ENCODE results near the gene MSRB1.
"Not testable (repeated sequence)": the region's sequence is repeated elsewhere in the genome, so short reads cannot be mapped to it uniquely, and the experiment has no call there.

MSRB1 gene

DNA sequence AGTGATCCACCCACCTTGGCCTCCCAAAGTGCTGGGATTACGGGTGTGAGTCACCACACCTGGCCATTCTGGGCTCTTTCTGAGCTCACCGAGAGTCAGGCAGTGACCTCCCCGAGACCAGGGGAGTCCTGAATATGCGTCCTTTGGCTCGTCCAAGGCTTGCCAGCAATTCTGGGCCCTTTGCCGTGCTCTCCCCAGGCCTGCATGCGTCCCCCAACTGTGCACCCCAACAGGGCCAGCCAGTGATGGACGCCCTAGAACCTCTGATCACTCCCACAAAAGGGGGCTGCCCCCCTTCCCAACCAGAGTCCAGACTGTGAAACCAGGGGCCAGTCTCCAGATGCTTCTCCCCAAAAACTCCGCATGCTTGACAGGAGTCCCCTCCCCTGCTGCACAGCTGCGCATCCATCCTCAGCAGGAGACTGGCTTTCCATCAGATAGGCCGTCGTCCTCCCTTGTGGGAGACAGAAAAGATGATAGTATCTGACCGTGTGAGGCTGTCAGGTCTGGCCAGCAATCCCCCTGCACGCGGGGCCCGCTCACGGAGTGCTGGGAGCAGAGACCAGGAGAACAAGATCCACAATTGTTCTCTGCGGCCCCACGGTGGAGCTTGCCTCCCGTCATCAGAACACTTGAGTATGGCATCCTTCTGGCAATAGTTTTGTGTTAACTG lies 40.3 kb downstream of the MSRB1 start:
- H3F3A ChIP-seq (ENCODE audit: control insufficient read depth, insufficient read depth): no peaks in the 10 kb centered on the region
- H3K4me2 ChIP-seq (ENCODE audit: low read length): no peak overlapping the region
- H3K4me3 ChIP-seq (ENCODE audit: low read length): no peak overlapping the region
- no peaks in the 10 kb centered on the region for H3K36me3 ChIP-seq (ENCODE audit: control insufficient read depth, low read length)
- no peak overlapping the region for H3K27ac ChIP-seq (ENCODE audit: low read depth, low read length)
- H3K4me1 ChIP-seq (ENCODE audit: control insufficient read depth, low read length): peaks cover 10% of the 10 kb centered on the region
- TF ChIP-seq, protein P1, sequence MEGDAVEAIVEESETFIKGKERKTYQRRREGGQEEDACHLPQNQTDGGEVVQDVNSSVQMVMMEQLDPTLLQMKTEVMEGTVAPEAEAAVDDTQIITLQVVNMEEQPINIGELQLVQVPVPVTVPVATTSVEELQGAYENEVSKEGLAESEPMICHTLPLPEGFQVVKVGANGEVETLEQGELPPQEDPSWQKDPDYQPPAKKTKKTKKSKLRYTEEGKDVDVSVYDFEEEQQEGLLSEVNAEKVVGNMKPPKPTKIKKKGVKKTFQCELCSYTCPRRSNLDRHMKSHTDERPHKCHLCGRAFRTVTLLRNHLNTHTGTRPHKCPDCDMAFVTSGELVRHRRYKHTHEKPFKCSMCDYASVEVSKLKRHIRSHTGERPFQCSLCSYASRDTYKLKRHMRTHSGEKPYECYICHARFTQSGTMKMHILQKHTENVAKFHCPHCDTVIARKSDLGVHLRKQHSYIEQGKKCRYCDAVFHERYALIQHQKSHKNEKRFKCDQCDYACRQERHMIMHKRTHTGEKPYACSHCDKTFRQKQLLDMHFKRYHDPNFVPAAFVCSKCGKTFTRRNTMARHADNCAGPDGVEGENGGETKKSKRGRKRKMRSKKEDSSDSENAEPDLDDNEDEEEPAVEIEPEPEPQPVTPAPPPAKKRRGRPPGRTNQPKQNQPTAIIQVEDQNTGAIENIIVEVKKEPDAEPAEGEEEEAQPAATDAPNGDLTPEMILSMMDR (IDR thresholded peaks at IDR 0.05; ENCODE audit: low read depth, low read length, poor library complexity, severe bottlenecking): no peak
- TF ChIP-seq EZH2phosphoT487 (IDR thresholded peaks at IDR 0.05; ENCODE audit: borderline replicate concordance, low read length): no peak
- no peaks in the 10 kb centered on the region for H3K9me3 ChIP-seq (ENCODE audit: control insufficient read depth, insufficient read depth, low read length)
- H3K9me2 ChIP-seq (replicated peaks; ENCODE audit: control insufficient read depth, low read length): no peaks in the 10 kb centered on the region
- H3K79me2 ChIP-seq (ENCODE audit: control insufficient read depth, low read length): no peaks in the 10 kb centered on the region
- no peaks in the 10 kb centered on the region for H3K27me3 ChIP-seq (ENCODE audit: control insufficient read depth, low read length)
- no peaks in the 10 kb centered on the region for H4K20me1 ChIP-seq (ENCODE audit: control insufficient read depth, insufficient read depth, low read depth, low read length)

DNA sequence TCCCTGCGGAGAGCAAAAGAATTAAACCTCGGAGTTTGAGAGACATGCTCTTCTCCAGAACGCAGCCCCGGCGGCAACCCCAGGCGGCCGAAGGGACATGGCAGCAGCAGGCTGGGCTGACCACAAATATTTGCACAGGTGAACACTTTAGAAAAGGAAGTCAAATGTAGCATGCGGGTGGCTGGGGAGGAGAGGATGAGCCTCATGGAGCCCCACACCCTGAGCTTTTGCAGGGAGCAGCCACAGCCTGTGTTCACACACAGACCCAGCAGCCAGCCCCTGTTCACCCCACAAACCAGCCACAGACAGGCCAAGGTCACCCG lies 42.6 kb downstream of the MSRB1 start:
- TF ChIP-seq EZH2phosphoT487 (IDR thresholded peaks at IDR 0.05; ENCODE audit: borderline replicate concordance, low read length): no peak
- TF ChIP-seq, protein P1 (IDR thresholded peaks at IDR 0.05; ENCODE audit: low read depth, low read length, poor library complexity, severe bottlenecking): no peak
- H3K4me1 ChIP-seq (ENCODE audit: control insufficient read depth, low read length): peaks cover 10% of the 10 kb centered on the region
- no peaks in the 10 kb centered on the region for H4K20me1 ChIP-seq (ENCODE audit: control insufficient read depth, insufficient read depth, low read depth, low read length)
- no peak overlapping the region for H3K4me2 ChIP-seq (ENCODE audit: low read length)
- H3K79me2 ChIP-seq (ENCODE audit: control insufficient read depth, low read length): no peaks in the 10 kb centered on the region
- H3K27me3 ChIP-seq (ENCODE audit: control insufficient read depth, low read length): no peaks in the 10 kb centered on the region
- H3K27ac ChIP-seq (ENCODE audit: low read depth, low read length): no peak overlapping the region
- no peaks in the 10 kb centered on the region for H3K36me3 ChIP-seq (ENCODE audit: control insufficient read depth, low read length)
- H3K4me3 ChIP-seq (ENCODE audit: low read length): no peak overlapping the region
- H3F3A ChIP-seq (ENCODE audit: control insufficient read depth, insufficient read depth): no peaks in the 10 kb centered on the region
- H3K9me2 ChIP-seq (replicated peaks; ENCODE audit: control insufficient read depth, low read length): no peaks in the 10 kb centered on the region
- H3K9me3 ChIP-seq (ENCODE audit: control insufficient read depth, insufficient read depth, low read length): no peaks in the 10 kb centered on the region

DNA sequence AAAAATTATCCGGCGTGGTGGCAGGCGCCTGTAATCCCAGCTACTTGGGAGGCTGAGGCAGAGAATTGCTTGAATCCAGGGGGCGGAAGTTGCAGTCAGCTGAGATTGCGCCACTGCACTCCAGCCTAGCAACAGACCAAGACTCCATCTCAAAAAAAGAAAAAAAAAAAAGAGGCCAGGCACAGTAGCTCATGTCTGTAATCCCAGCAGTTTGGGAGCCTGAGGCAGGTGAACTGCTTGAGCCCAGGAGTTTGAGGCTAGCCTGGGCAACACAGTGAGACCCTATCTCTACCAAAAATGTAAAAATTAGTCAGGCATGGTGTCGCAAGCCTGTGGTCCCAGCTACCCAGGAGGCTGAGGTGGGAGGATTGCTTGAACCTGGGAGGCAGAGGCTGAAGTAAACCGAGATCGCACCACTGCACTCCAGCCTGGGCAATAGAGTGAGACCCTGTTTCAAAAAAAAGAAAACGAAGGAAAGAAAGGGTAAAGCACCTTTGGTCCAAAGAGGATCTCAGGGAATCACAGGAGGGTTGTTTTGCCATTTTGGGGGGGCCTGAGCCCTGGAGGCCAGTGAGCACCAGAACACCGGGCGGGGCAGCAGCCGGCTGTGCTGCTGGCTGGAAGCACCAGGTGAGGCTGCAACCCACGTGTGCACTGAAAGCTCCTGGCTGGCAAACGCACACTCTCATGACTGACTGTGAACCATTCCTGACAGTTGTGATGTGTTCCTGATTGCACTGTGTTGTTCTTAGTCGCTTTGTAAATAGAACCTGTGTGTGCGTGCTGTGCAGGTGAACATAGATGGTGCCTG lies 43.2 kb downstream of the MSRB1 start:
- Histone ChIP-seq H3K4me3 (ENCODE audit: low read length) (no peak overlapping the region), H3K27me3 (ENCODE audit: control insufficient read depth, low read length) (no peaks in the 10 kb centered on the region), H3K9me3 (ENCODE audit: control insufficient read depth, insufficient read depth, low read length) (no peaks in the 10 kb centered on the region), H3K36me3 (ENCODE audit: control insufficient read depth, low read length) (no peaks in the 10 kb centered on the region), H3F3A (ENCODE audit: control insufficient read depth, insufficient read depth) (no peaks in the 10 kb centered on the region), H3K9me2 (replicated peaks; ENCODE audit: control insufficient read depth, low read length) (no peaks in the 10 kb centered on the region), H3K79me2 (ENCODE audit: control insufficient read depth, low read length) (no peaks in the 10 kb centered on the region), H3K4me2 (ENCODE audit: low read length) (no peak overlapping the region), H3K27ac (ENCODE audit: low read depth, low read length) (no peak overlapping the region), H4K20me1 (ENCODE audit: control insufficient read depth, insufficient read depth, low read depth, low read length) (no peaks in the 10 kb centered on the region), H3K4me1 (ENCODE audit: control insufficient read depth, low read length) (peaks cover 5% of the 10 kb centered on the region)
- no peak for TF ChIP-seq EZH2phosphoT487 (IDR thresholded peaks at IDR 0.05; ENCODE audit: borderline replicate concordance, low read length)
- TF ChIP-seq, protein P1 (IDR thresholded peaks at IDR 0.05; ENCODE audit: low read depth, low read length, poor library complexity, severe bottlenecking): no peak

DNA sequence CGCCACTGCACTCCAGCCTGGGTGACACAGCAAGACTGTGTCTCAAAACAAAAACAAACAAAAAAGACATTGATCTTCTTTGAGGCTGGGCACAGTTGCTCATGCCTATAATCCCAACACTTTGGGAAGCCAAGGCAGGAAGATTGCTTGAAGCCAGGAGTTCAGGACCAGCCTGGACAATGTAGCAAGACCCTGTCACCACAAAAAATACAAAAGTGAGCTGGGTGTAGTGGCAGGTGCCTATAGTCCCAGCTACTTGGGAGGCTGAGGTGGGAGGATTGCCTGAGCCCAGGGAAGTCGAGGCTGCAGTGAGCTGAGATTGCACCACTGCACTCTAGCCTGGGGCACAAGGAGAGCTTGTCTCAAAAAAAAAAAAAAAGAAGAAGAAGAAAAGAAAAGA lies 45.3 kb downstream of the MSRB1 start:
- H3K36me3 ChIP-seq (ENCODE audit: control insufficient read depth, low read length); H3K27me3 ChIP-seq (ENCODE audit: control insufficient read depth, low read length); H3K4me3 ChIP-seq (ENCODE audit: low read length); H4K20me1 ChIP-seq (ENCODE audit: control insufficient read depth, insufficient read depth, low read depth, low read length); H3K4me1 ChIP-seq (ENCODE audit: control insufficient read depth, low read length); H3F3A ChIP-seq (ENCODE audit: control insufficient read depth, insufficient read depth); H3K27ac ChIP-seq (ENCODE audit: low read depth, low read length); H3K9me2 ChIP-seq (replicated peaks; ENCODE audit: control insufficient read depth, low read length); H3K79me2 ChIP-seq (ENCODE audit: control insufficient read depth, low read length); H3K9me3 ChIP-seq (ENCODE audit: control insufficient read depth, insufficient read depth, low read length); H3K4me2 ChIP-seq (ENCODE audit: low read length): not testable (repeated sequence)

Measured in DOHH2 (cell line).